GM19455 (cell line): Measurements from ENCODE around the gene PPP1R37.

ENCODE experiments used
- ATAC-seq: cut with Tn5 transposase; IDR thresholded peaks from one replicate; pipeline ENCODE4 v1.9.1; 2021; ENCODE audit not compliant: unreplicated experiment

The PPP1R37 gene

GRCh38 chr19:45136507-45137178, 43.7 kb downstream of the PPP1R37 start:
- ATAC-seq = peak; percentile 7

GRCh38 chr19:45137179-45137761, 44.3 kb downstream of the PPP1R37 start:
- ATAC-seq = peak; percentile 61

GRCh38 chr19:45138303-45138751, 45.3 kb downstream of the PPP1R37 start:
- no peak for ATAC-seq

- ATAC-seq = no peak
Measured at GRCh38 chr19:45139286-45140143, 46.5 kb downstream of the PPP1R37 start.

GRCh38 chr19:45140144-45140503, 47.1 kb downstream of the PPP1R37 start:
- no peak for ATAC-seq

GRCh38 chr19:45140533-45140932, 47.6 kb downstream of the PPP1R37 start:
- ATAC-seq = no peak

- ATAC-seq = no peak
Measured at GRCh38 chr19:45141203-45141900, 48.4 kb downstream of the PPP1R37 start.

- no peak for ATAC-seq
Measured at GRCh38 chr19:45142016-45142725, 49.2 kb downstream of the PPP1R37 start.

- ATAC-seq = no peak
Measured at GRCh38 chr19:45142726-45143110, 49.7 kb downstream of the PPP1R37 start.

- no peak for ATAC-seq
Measured at GRCh38 chr19:45144431-45145269, 51.7 kb downstream of the PPP1R37 start.

GRCh38 chr19:45145270-45146189, 52.6 kb downstream of the PPP1R37 start:
- ATAC-seq = no peak

- no peak for ATAC-seq
Measured at GRCh38 chr19:45146251-45146650, 53.3 kb downstream of the PPP1R37 start.

- ATAC-seq = no peak
Measured at GRCh38 chr19:45146741-45147205, 53.8 kb downstream of the PPP1R37 start.

- no peak for ATAC-seq
Measured at GRCh38 chr19:45147835-45148676, 55.1 kb downstream of the PPP1R37 start.

GRCh38 chr19:45149129-45149528, 56.1 kb downstream of the PPP1R37 start:
- no peak for ATAC-seq

- ATAC-seq = no peak
Measured at GRCh38 chr19:45150180-45150579, 57.2 kb downstream of the PPP1R37 start.

- ATAC-seq = no peak
Measured at GRCh38 chr19:45150751-45151281, 57.8 kb downstream of the PPP1R37 start.
